Right renal pelvis (tissue), 4 donors: ENCODE measurements around the gene PRSS36. TPM values are rescaled to one million over a fixed set of nuclear protein-coding genes. Genes with fewer than 3 reads are reported as not detected.
"Not testable (repeated sequence)": the region's sequence is repeated elsewhere in the genome, so short reads cannot be mapped to it uniquely, and the experiment has no call there.

Experiments used
- DNase-seq, 4 donors: peaks; one replicate each; pipeline ENCODE4 v3.0.0-alpha.2; 2013; ENCODE audit warnings: low read depth in 4 of 4, low spot score in 3 of 4, missing footprints in 1 of 4
- polyA plus RNA-seq, 4 donors: library from polyadenylated mRNA; unstranded; fragments of 120-200 nt; gene quantifications; one replicate each; pipeline ENCODE4 v1.2.1, GENCODE V29; 2013; ENCODE audit not compliant: insufficient read length in 4 of 4

PRSS36 gene
- 1 to 10 TPM; 1.2 to 1.8 (median 1.6) TPM for polyA plus RNA-seq

- DNase-seq, result no peak
Observed at GRCh38 chr16:31149894-31150890, at the start of gene PRSS36. Gene PRSS36, minus strand, starts transcription at chr16:31150066. Its CDS starts 31 bp downstream, at chr16:31150035.

GRCh38 chr16:31199430-31200041, 49.7 kb upstream of the PRSS36 start:
- no peak for DNase-seq

GRCh38 chr16:31198207-31198882, 48.5 kb upstream of the PRSS36 start:
- DNase-seq, result no peak

- no peak for DNase-seq
Observed at GRCh38 chr16:31196324-31197088, 46.6 kb upstream of the PRSS36 start.

GRCh38 chr16:31195861-31196260, 46.0 kb upstream of the PRSS36 start:
- DNase-seq, result not testable (repeated sequence)

GRCh38 chr16:31194898-31195297, 45.0 kb upstream of the PRSS36 start:
- no peak for DNase-seq

GRCh38 chr16:31193874-31194273, 44.0 kb upstream of the PRSS36 start:
- no peak for DNase-seq

GRCh38 chr16:31192856-31193642, 43.2 kb upstream of the PRSS36 start:
- DNase-seq, result no peak

- DNase-seq, result no peak
Observed at GRCh38 chr16:31191697-31192428, 42.0 kb upstream of the PRSS36 start.

GRCh38 chr16:31190818-31191444, 41.1 kb upstream of the PRSS36 start:
- no peak for DNase-seq

GRCh38 chr16:31190061-31190460, 40.2 kb upstream of the PRSS36 start:
- DNase-seq, result no peak

- no peak for DNase-seq
Observed at GRCh38 chr16:31189412-31189778, 39.5 kb upstream of the PRSS36 start.

- no peak for DNase-seq
Observed at GRCh38 chr16:31188450-31189411, 38.9 kb upstream of the PRSS36 start.

- DNase-seq, result no peak
Observed at GRCh38 chr16:31187808-31188189, 37.9 kb upstream of the PRSS36 start.

GRCh38 chr16:31186930-31187807, 37.3 kb upstream of the PRSS36 start:
- DNase-seq, result no peak

- no peak for DNase-seq
Observed at GRCh38 chr16:31186176-31186575, 36.3 kb upstream of the PRSS36 start.
